Fibroblast of the aortic adventitia (primary cell): ENCODE measurements around the gene TP53I11. TPM values are rescaled to one million over a fixed set of nuclear protein-coding genes. Genes with fewer than 3 reads are reported as not detected.

Experiments used
- DNase-seq: peaks from one replicate; pipeline ENCODE4 v3.0.0-alpha.2; 2010; ENCODE audit warnings: low read depth
- H3K4me3 ChIP-seq: 2 replicates; pipeline ENCODE4 v1.5.1; 2011; ENCODE audit warnings: low read depth, mild to moderate bottlenecking, control low read depth, low read length, moderate library complexity
- total RNA-seq: library from RNA; depleted of rRNA; stranded (reverse); fragments of >200 nt; gene quantifications from 2 replicates; pipeline ENCODE4 v1.2.3, GENCODE V29; 2012; ENCODE audit warnings: low replicate concordance
- TF ChIP-seq, protein P1 (sequence below): IDR thresholded peaks from 2 replicates; pipeline ENCODE4 v1.5.1; 2011; ENCODE audit warnings: mild to moderate bottlenecking, low read length, control low read depth, inconsistent platforms; ENCODE audit not compliant: insufficient read depth

The TP53I11 gene
- total RNA-seq, 1 donor = 23.1 TPM

DNA sequence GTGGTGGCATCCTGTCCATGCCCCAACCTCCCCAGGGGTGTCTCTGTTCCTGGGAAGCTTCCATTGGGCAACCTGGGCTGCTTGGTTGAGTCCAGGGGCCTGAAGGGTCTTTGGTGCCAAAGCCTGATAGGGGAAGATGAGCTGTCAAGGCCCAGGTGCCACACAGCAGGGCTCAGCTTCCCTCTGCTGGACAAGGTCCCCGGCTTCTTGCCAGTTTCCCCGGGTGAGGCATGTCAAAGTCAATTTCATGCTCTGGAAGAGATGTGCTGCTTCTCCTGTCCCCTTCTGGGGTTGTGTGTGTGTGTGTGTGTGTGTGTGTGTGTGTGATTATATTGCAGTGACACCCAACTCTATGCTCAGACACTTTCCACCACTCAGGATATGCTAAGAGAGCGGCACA is 26.9 kb downstream of the TP53I11 start:
- DNase-seq = no peak
- TF ChIP-seq, protein P1, sequence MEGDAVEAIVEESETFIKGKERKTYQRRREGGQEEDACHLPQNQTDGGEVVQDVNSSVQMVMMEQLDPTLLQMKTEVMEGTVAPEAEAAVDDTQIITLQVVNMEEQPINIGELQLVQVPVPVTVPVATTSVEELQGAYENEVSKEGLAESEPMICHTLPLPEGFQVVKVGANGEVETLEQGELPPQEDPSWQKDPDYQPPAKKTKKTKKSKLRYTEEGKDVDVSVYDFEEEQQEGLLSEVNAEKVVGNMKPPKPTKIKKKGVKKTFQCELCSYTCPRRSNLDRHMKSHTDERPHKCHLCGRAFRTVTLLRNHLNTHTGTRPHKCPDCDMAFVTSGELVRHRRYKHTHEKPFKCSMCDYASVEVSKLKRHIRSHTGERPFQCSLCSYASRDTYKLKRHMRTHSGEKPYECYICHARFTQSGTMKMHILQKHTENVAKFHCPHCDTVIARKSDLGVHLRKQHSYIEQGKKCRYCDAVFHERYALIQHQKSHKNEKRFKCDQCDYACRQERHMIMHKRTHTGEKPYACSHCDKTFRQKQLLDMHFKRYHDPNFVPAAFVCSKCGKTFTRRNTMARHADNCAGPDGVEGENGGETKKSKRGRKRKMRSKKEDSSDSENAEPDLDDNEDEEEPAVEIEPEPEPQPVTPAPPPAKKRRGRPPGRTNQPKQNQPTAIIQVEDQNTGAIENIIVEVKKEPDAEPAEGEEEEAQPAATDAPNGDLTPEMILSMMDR = no peak
- no peak overlapping the region for H3K4me3 ChIP-seq

DNA sequence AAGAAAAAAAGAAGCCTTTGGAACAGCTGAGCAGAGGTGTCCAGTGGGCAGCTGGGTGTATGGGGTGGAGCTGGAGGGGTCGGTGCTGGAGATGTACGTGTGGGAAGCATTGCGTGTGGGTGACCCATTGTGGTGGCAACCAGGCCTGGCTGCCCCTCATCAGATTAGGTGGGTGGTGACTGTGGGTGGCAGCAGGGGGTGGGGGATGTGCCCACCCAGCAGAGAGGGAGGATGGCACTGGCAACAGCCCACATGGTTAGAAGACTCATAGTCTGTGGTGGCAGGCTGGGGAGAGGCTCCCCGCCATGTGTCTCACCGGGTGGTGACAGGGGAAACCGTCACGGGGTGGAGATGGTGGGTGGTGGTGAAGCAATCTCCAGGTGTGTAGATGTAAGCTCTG is 27.6 kb downstream of the TP53I11 start:
- TF ChIP-seq, protein P1 = no peak
- no peak overlapping the region for H3K4me3 ChIP-seq
- DNase-seq = no peak

DNA sequence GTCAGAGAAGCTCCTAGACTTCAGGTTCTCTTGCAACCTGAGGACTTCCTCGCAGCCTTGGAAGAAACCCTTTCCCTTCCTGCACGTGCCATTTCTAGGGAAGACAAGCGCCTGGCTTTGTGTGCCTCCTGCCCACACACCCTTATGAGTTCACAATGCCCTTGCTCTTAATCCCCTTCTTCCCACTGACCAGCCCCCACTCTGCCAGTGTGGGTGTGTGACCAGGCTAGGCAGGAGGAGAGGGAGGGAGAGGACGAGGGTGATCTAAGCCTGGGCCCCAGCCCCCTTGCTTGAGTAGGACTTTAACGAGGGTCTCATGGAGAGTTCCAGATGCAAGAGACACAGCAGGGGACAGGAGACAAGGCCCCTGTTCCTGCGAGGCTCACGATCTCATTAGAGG is 30.2 kb downstream of the TP53I11 start:
- TF ChIP-seq, protein P1 = no peak
- no peak overlapping the region for H3K4me3 ChIP-seq
- no peak for DNase-seq

DNA sequence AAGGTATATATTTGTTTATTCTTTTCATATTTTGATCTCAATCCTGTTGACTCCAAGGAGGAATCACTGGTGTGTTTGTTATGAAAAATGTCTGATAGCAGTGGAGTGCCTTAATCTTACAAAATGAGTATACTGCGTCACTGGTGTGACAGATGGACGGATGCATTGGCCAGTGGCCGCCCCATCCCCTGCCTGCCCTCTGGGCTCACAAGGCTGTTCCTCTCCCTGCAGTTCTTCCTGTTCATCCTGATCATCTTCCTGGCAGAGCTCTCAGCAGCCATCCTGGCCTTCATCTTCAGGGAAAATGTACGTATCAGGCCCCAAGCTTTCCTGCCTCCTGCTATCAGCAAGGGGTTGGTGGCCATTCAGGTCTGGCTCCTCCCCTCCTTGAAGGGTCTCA is 32.9 kb downstream of the TP53I11 start:
- TF ChIP-seq, protein P1 = no peak
- DNase-seq = no peak
- H3K4me3 ChIP-seq = no peak overlapping the region

DNA sequence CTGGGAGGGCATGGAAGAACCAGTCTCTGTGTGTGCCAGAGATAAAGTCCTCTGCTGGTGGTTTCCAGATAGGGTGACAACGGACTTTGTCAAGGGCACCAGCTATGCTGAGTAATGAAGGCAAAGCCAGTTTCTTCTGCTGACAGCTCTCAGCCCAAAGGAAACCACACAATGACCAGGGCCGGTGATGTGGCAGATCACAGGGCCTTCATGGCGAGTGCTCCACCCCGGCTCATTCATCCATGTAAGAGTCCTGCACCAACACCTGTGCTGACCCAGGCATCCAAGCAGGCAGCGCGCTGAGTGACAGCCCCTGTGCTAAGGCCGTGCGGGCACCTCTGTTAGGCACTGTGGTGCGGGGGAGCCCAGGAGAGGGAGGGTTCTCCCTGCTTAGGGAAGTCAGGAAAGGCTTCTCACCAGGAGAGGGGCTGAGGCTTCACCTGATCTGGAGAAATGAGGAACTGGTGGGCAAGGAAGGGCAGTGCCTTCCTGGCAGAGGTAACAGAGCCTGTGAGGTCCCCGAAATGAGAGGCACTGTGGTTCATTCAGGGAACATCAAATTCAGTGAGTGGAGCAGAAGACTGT is 33.8 kb downstream of the TP53I11 start:
- H3K4me3 ChIP-seq = no peak overlapping the region
- no peak for DNase-seq
- TF ChIP-seq, protein P1 = no peak

DNA sequence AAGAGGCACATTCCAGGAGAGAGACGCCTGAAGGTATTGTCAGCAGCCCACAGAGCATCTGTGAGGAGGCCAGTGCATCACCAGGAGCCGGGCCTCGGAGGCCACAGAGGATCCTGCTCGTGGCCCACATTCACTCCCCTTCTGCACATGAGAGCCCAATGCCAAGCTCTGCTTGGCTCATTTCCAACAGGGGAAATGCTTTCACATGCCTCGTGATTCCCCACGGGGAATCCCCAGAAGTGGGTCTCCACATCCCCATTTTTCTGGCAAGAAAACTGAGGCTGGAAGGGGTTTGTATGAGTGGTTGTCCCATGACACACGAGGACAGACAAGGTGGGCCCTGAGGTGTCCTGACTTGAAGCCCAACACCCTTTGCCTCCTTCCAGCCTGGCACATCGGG is 34.4 kb downstream of the TP53I11 start:
- H3K4me3 ChIP-seq = no peak overlapping the region
- TF ChIP-seq, protein P1 = no peak
- no peak for DNase-seq

DNA sequence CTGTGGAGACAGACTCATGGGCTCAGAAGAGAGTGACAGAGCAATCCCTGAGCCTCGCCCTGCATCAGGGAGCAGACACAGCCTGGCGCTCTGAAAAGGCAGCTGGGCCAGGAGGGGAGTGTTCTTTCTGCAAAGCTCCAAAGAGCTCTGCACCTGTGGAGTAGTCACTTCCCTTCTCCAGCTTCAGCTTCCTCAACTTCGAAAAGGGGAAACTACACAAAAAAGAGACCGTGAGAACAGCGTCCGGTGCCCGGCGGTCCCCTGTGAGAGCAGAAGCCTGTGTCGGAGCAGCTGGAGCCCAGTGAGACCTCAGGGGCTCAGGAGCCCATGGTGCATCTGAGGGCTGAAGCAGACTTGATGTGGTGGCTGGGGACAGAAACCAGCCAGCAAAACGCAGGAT is 35.1 kb downstream of the TP53I11 start:
- DNase-seq = no peak
- no peak overlapping the region for H3K4me3 ChIP-seq
- TF ChIP-seq, protein P1 = no peak
